ENCODE measurements around the gene PYGB.
A peak's percentile ranks its signal among the peaks of the same experiment; 100 is the strongest.

The PYGB gene

GRCh38 chr20:25336561-25337422, 88.9 kb downstream of the PYGB start:
- peak; percentile 34 for DNase-seq (ENCODE audit: low spot score)

GRCh38 chr20:25338112-25339023, 90.5 kb downstream of the PYGB start:
- no peak for DNase-seq (ENCODE audit: low spot score)

- no peak for DNase-seq (ENCODE audit: low spot score)
These were observed 91.7 kb downstream of the PYGB start for GRCh38 chr20:25339608-25340007.

GRCh38 chr20:25340380-25340779, 92.5 kb downstream of the PYGB start:
- DNase-seq (ENCODE audit: low spot score), result no peak

- no peak for DNase-seq (ENCODE audit: low spot score)
These were observed 94.1 kb downstream of the PYGB start for GRCh38 chr20:25341716-25342680.

GRCh38 chr20:25344634-25345033, 96.7 kb downstream of the PYGB start:
- DNase-seq (ENCODE audit: low spot score), result no peak

GRCh38 chr20:25345721-25346120, 97.8 kb downstream of the PYGB start:
- no peak for DNase-seq (ENCODE audit: low spot score)

- no peak for DNase-seq (ENCODE audit: low spot score)
These were observed 98.5 kb downstream of the PYGB start for GRCh38 chr20:25346349-25346748.

Measured in COLO829 (cell line).